ENCODE data around the gene MRPL21.

- TF ChIP-seq, protein P1, sequence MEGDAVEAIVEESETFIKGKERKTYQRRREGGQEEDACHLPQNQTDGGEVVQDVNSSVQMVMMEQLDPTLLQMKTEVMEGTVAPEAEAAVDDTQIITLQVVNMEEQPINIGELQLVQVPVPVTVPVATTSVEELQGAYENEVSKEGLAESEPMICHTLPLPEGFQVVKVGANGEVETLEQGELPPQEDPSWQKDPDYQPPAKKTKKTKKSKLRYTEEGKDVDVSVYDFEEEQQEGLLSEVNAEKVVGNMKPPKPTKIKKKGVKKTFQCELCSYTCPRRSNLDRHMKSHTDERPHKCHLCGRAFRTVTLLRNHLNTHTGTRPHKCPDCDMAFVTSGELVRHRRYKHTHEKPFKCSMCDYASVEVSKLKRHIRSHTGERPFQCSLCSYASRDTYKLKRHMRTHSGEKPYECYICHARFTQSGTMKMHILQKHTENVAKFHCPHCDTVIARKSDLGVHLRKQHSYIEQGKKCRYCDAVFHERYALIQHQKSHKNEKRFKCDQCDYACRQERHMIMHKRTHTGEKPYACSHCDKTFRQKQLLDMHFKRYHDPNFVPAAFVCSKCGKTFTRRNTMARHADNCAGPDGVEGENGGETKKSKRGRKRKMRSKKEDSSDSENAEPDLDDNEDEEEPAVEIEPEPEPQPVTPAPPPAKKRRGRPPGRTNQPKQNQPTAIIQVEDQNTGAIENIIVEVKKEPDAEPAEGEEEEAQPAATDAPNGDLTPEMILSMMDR (IDR thresholded peaks at IDR 0.05): no peak
- TF ChIP-seq EZH2 (IDR thresholded peaks at IDR 0.05; ENCODE audit: borderline replicate concordance, insufficient read depth, low read depth, low read length, poor library complexity, severe bottlenecking): no peak
Observed at GRCh38 chr11:68859123-68859522, 44.5 kb downstream of the MRPL21 start.
